ENCODE results near the gene POLR2B.

The POLR2B gene

GRCh38 chr4:57042711-57043169 is 64.0 kb downstream of the POLR2B start:
- H3K36me3 ChIP-seq (ENCODE audit: control insufficient read depth in 1 of 2, insufficient read depth in 2 of 2, low read depth in 1 of 2, low read length in 2 of 2) = peaks cover 0 to 35% of the 10 kb centered on the region in 2 experiments

GRCh38 chr4:57043347-57044251 is 64.9 kb downstream of the POLR2B start:
- Histone ChIP-seq H3K36me3 (ENCODE audit: control insufficient read depth in 1 of 2, insufficient read depth in 2 of 2, low read depth in 1 of 2, low read length in 2 of 2) (peaks cover 0 to 30% of the 10 kb centered on the region in 2 experiments), H2BK15ac (ENCODE audit: low read depth, poor library complexity, severe bottlenecking) (peak overlapping the region; percentile 94), H3K4me2 (ENCODE audit: low read length, poor library complexity, severe bottlenecking) (no peak overlapping the region), H2BK5ac (ENCODE audit: low read depth, low read length, poor library complexity, severe bottlenecking) (peak overlapping the region; percentile 33), H4K8ac (ENCODE audit: low read length) (peak overlapping the region; percentile 4), H3K79me1 (replicated peaks; ENCODE audit: low read length, poor library complexity, severe bottlenecking) (no peaks in the 10 kb centered on the region), H3K9ac (ENCODE audit: low read length) (peak overlapping the region; percentile 62), H3K9me3 (ENCODE audit: control insufficient read depth, low read length) (no peaks in the 10 kb centered on the region), H2BK12ac (ENCODE audit: low read length in 2 of 2) (peak overlapping the region in 1 of 2 experiments; percentile 59), H4K91ac (ENCODE audit: low read length) (peak overlapping the region; percentile 72), H3K4me3 (ENCODE audit: insufficient read depth in 1 of 2, low read depth in 1 of 2, low read length in 2 of 2) (peak overlapping the region in 1 of 2 experiments; percentile 43), H3K4me1 (ENCODE audit: control insufficient read depth, insufficient read depth, low read depth, low read length) (peaks cover 28% of the 10 kb centered on the region), H3K27ac (ENCODE audit: low read length, poor library complexity, severe bottlenecking) (peak overlapping the region; percentile 68), H3K4ac (ENCODE audit: low read depth in 1 of 2, low read length in 2 of 2) (peak overlapping the region in 1 of 2 experiments; percentile 65), H2AFZ (ENCODE audit: low read depth, low read length) (no peak overlapping the region), H3K14ac (ENCODE audit: low read length in 2 of 2) (no peak overlapping the region), H2BK120ac (ENCODE audit: low read depth, low read length) (peak overlapping the region; percentile 0), H2AK5ac (ENCODE audit: low read length, severe bottlenecking) (peak overlapping the region; percentile 76), H3K18ac (ENCODE audit: low read depth in 1 of 2, low read length in 2 of 2) (peak overlapping the region; percentile 16 to 79), H3K23ac (ENCODE audit: low read length in 2 of 2) (no peak overlapping the region), H3K27me3 (ENCODE audit: control insufficient read depth in 1 of 2, insufficient read depth in 1 of 2, low read length in 2 of 2) (no peaks in the 10 kb centered on the region)
- 38% methylated on average over 4 of the region's 6 CpGs for WGBS
- DNase-seq = peak; percentile 63

More at GRCh38 chr4:57042711-57043169, 64.0 kb downstream of the POLR2B start:
- peak overlapping the region; percentile 81 for H2AK5ac ChIP-seq (ENCODE audit: low read length, severe bottlenecking)
- peak overlapping the region; percentile 67 to 81 for H3K4ac ChIP-seq (ENCODE audit: low read depth in 1 of 2, low read length in 2 of 2)
- peaks cover 2% of the 10 kb centered on the region for H3K79me1 ChIP-seq (replicated peaks; ENCODE audit: low read length, poor library complexity, severe bottlenecking)
- H2BK120ac ChIP-seq (ENCODE audit: low read depth, low read length) = no peak overlapping the region
- peak; percentile 38 for DNase-seq
- peak overlapping the region; percentile 15 to 59 for H2BK12ac ChIP-seq (ENCODE audit: low read length in 2 of 2)
- no peak overlapping the region for H2AFZ ChIP-seq (ENCODE audit: low read depth, low read length)
- no peak overlapping the region for H3K4me2 ChIP-seq (ENCODE audit: low read length, poor library complexity, severe bottlenecking)
- H3K14ac ChIP-seq (ENCODE audit: low read length in 2 of 2) = peak overlapping the region in 1 of 2 experiments; percentile 17
- H3K4me1 ChIP-seq (ENCODE audit: control insufficient read depth, insufficient read depth, low read depth, low read length) = peaks cover 30% of the 10 kb centered on the region
- H3K9ac ChIP-seq (ENCODE audit: low read length) = peak overlapping the region; percentile 48
- no peak overlapping the region for H4K8ac ChIP-seq (ENCODE audit: low read length)
- peak overlapping the region; percentile 68 for H3K27ac ChIP-seq (ENCODE audit: low read length, poor library complexity, severe bottlenecking)
- H3K23ac ChIP-seq (ENCODE audit: low read length in 2 of 2) = no peak overlapping the region
- H4K91ac ChIP-seq (ENCODE audit: low read length) = peak overlapping the region; percentile 43
- WGBS = 99% methylated on average over 5 of the region's 5 CpGs
- H3K9me3 ChIP-seq (ENCODE audit: control insufficient read depth, low read length) = no peaks in the 10 kb centered on the region
- H2BK5ac ChIP-seq (ENCODE audit: low read depth, low read length, poor library complexity, severe bottlenecking) = peak overlapping the region; percentile 9
- H2BK15ac ChIP-seq (ENCODE audit: low read depth, poor library complexity, severe bottlenecking) = no peak overlapping the region
- peak overlapping the region in 1 of 2 experiments; percentile 79 for H3K18ac ChIP-seq (ENCODE audit: low read depth in 1 of 2, low read length in 2 of 2)
- H3K27me3 ChIP-seq (ENCODE audit: control insufficient read depth in 1 of 2, insufficient read depth in 1 of 2, low read length in 2 of 2) = no peaks in the 10 kb centered on the region
- peak overlapping the region in 1 of 2 experiments; percentile 43 for H3K4me3 ChIP-seq (ENCODE audit: insufficient read depth in 1 of 2, low read depth in 1 of 2, low read length in 2 of 2)

- Histone ChIP-seq H2AK5ac (ENCODE audit: low read length, severe bottlenecking) (peak overlapping the region; percentile 16), H2BK120ac (ENCODE audit: low read depth, low read length) (peak overlapping the region; percentile 0), H3K27me3 (ENCODE audit: control insufficient read depth in 1 of 2, insufficient read depth in 1 of 2, low read length in 2 of 2) (no peaks in the 10 kb centered on the region), H2BK15ac (ENCODE audit: low read depth, poor library complexity, severe bottlenecking) (no peak overlapping the region), H3K4me2 (ENCODE audit: low read length, poor library complexity, severe bottlenecking) (no peak overlapping the region), H4K8ac (ENCODE audit: low read length) (no peak overlapping the region), H3K18ac (ENCODE audit: low read depth in 1 of 2, low read length in 2 of 2) (peak overlapping the region in 1 of 2 experiments; percentile 16), H3K4me3 (ENCODE audit: insufficient read depth in 1 of 2, low read depth in 1 of 2, low read length in 2 of 2) (peak overlapping the region in 1 of 2 experiments; percentile 19), H3K9ac (ENCODE audit: low read length) (peak overlapping the region; percentile 62), H4K91ac (ENCODE audit: low read length) (no peak overlapping the region), H2AFZ (ENCODE audit: low read depth, low read length) (no peak overlapping the region), H2BK5ac (ENCODE audit: low read depth, low read length, poor library complexity, severe bottlenecking) (no peak overlapping the region), H3K4ac (ENCODE audit: low read depth in 1 of 2, low read length in 2 of 2) (peak overlapping the region in 1 of 2 experiments; percentile 13), H2BK12ac (ENCODE audit: low read length in 2 of 2) (peak overlapping the region in 1 of 2 experiments; percentile 59), H3K23ac (ENCODE audit: low read length in 2 of 2) (no peak overlapping the region), H3K27ac (ENCODE audit: low read length, poor library complexity, severe bottlenecking) (peak overlapping the region; percentile 68), H3K9me3 (ENCODE audit: control insufficient read depth, low read length) (no peaks in the 10 kb centered on the region), H3K4me1 (ENCODE audit: control insufficient read depth, insufficient read depth, low read depth, low read length) (peaks cover 26% of the 10 kb centered on the region), H3K14ac (ENCODE audit: low read length in 2 of 2) (no peak overlapping the region), H3K36me3 (ENCODE audit: control insufficient read depth in 1 of 2, insufficient read depth in 2 of 2, low read depth in 1 of 2, low read length in 2 of 2) (peaks cover 0 to 28% of the 10 kb centered on the region in 2 experiments), H3K79me1 (replicated peaks; ENCODE audit: low read length, poor library complexity, severe bottlenecking) (no peaks in the 10 kb centered on the region)
- WGBS = no CpG with 5 or more reads among the region's 1 CpG
- DNase-seq = peak; percentile 33
Measured at GRCh38 chr4:57044279-57044678, 65.6 kb downstream of the POLR2B start.

GRCh38 chr4:57044996-57045395 is 66.3 kb downstream of the POLR2B start:
- Histone ChIP-seq H3K9me3 (ENCODE audit: control insufficient read depth, low read length) (no peaks in the 10 kb centered on the region), H2AFZ (ENCODE audit: low read depth, low read length) (no peak overlapping the region), H4K8ac (ENCODE audit: low read length) (no peak overlapping the region), H3K23ac (ENCODE audit: low read length in 2 of 2) (no peak overlapping the region), H3K4me2 (ENCODE audit: low read length, poor library complexity, severe bottlenecking) (no peak overlapping the region), H2BK5ac (ENCODE audit: low read depth, low read length, poor library complexity, severe bottlenecking) (no peak overlapping the region), H2BK12ac (ENCODE audit: low read length in 2 of 2) (no peak overlapping the region), H3K4me1 (ENCODE audit: control insufficient read depth, insufficient read depth, low read depth, low read length) (peaks cover 24% of the 10 kb centered on the region), H3K36me3 (ENCODE audit: control insufficient read depth in 1 of 2, insufficient read depth in 2 of 2, low read depth in 1 of 2, low read length in 2 of 2) (peaks cover 0 to 28% of the 10 kb centered on the region in 2 experiments), H3K4ac (ENCODE audit: low read depth in 1 of 2, low read length in 2 of 2) (no peak overlapping the region), H2BK15ac (ENCODE audit: low read depth, poor library complexity, severe bottlenecking) (no peak overlapping the region), H2BK120ac (ENCODE audit: low read depth, low read length) (no peak overlapping the region), H4K91ac (ENCODE audit: low read length) (no peak overlapping the region), H3K4me3 (ENCODE audit: insufficient read depth in 1 of 2, low read depth in 1 of 2, low read length in 2 of 2) (peak overlapping the region in 1 of 2 experiments; percentile 19), H3K18ac (ENCODE audit: low read depth in 1 of 2, low read length in 2 of 2) (no peak overlapping the region), H3K9ac (ENCODE audit: low read length) (no peak overlapping the region), H3K14ac (ENCODE audit: low read length in 2 of 2) (no peak overlapping the region), H3K79me1 (replicated peaks; ENCODE audit: low read length, poor library complexity, severe bottlenecking) (no peaks in the 10 kb centered on the region), H2AK5ac (ENCODE audit: low read length, severe bottlenecking) (no peak overlapping the region), H3K27ac (ENCODE audit: low read length, poor library complexity, severe bottlenecking) (peak overlapping the region; percentile 85), H3K27me3 (ENCODE audit: control insufficient read depth in 1 of 2, insufficient read depth in 1 of 2, low read length in 2 of 2) (no peaks in the 10 kb centered on the region)
- DNase-seq = peak; percentile 69
- no CpG with 5 or more reads among the region's 1 CpG for WGBS
